GM23248 (cell line): Measurements from ENCODE around the gene RFNG. TPM values are rescaled to one million over a fixed set of nuclear protein-coding genes. Genes with fewer than 3 reads are reported as not detected.
A peak's percentile ranks its signal among the peaks of the same experiment; 100 is the strongest.

ENCODE experiments used
- DNase-seq: peaks from one replicate; pipeline ENCODE4 v3.0.0-alpha.2; 2015
- H2AFZ ChIP-seq: fragments of 200-600 bp; sonication (generic); 2 replicates; pipeline ENCODE4 v1.6.1; 2016; ENCODE audit warnings: antibody characterized with exemption
- H3F3A ChIP-seq: fragments of 200-600 bp; sonication (generic); 2 replicates; pipeline ENCODE4 v1.6.1; 2016; ENCODE audit warnings: mild to moderate bottlenecking, antibody characterized with exemption, mixed run types; ENCODE audit not compliant: insufficient read depth
- H3K27ac ChIP-seq: fragments of 200-600 bp; sonication (generic); 2 replicates; pipeline ENCODE4 v1.5.1; 2016; ENCODE audit warnings: mild to moderate bottlenecking
- H3K27me3 ChIP-seq: fragments of 200-600 bp; sonication (generic); replicated peaks from 2 replicates; pipeline ENCODE4 v1.6.1; 2016; ENCODE audit warnings: mild to moderate bottlenecking; ENCODE audit not compliant: insufficient read depth
- H3K36me3 ChIP-seq: fragments of 200-600 bp; sonication (generic); 2 replicates; pipeline ENCODE4 v1.6.1; 2016; ENCODE audit warnings: low read depth, mild to moderate bottlenecking
- H3K4me1 ChIP-seq: fragments of 200-600 bp; sonication (generic); 2 replicates; pipeline ENCODE4 v1.6.1; 2016; ENCODE audit warnings: mild to moderate bottlenecking; ENCODE audit not compliant: insufficient read depth
- H3K4me2 ChIP-seq: fragments of 200-600 bp; sonication (generic); one replicate; pipeline ENCODE4 v1.6.1; 2016; ENCODE audit warnings: mild to moderate bottlenecking; ENCODE audit not compliant: unreplicated experiment
- H3K4me3 ChIP-seq: fragments of 200-600 bp; sonication (generic); 2 replicates; pipeline ENCODE4 v1.5.1; 2016; ENCODE audit warnings: mild to moderate bottlenecking
- H3K79me2 ChIP-seq: fragments of 200-600 bp; sonication (generic); 2 replicates; pipeline ENCODE4 v1.6.1; 2016; ENCODE audit warnings: mild to moderate bottlenecking; ENCODE audit not compliant: insufficient read depth
- H3K9ac ChIP-seq: fragments of 200-600 bp; sonication (generic); 2 replicates; pipeline ENCODE4 v1.6.1; 2016; ENCODE audit warnings: mild to moderate bottlenecking
- H3K9me2 ChIP-seq: fragments of 200-600 bp; sonication (generic); 2 replicates; pipeline ENCODE4 v1.6.1; 2016; ENCODE audit warnings: mixed run types, mild to moderate bottlenecking, moderate library complexity; ENCODE audit not compliant: insufficient read depth
- H3K9me3 ChIP-seq: fragments of 200-600 bp; sonication (generic); one replicate; pipeline ENCODE4 v1.6.1; 2017; ENCODE audit warnings: low read depth
- H4K20me1 ChIP-seq: fragments of 200-600 bp; sonication (generic); 2 replicates; pipeline ENCODE4 v1.6.0; 2016; ENCODE audit not compliant: insufficient read depth
- EZH2 ChIP-seq: fragments of 200-600 bp; sonication (generic); IDR thresholded peaks from 2 replicates; pipeline ENCODE4 v1.6.1; 2018; ENCODE audit warnings: antibody characterized with exemption, mild to moderate bottlenecking; ENCODE audit not compliant: insufficient read depth, poor library complexity, severe bottlenecking
- EZH2phosphoT487 ChIP-seq: fragments of 200-600 bp; sonication (generic); IDR thresholded peaks from 2 replicates; pipeline ENCODE4 v1.6.1; 2018; ENCODE audit warnings: antibody characterized with exemption, moderate library complexity, mild to moderate bottlenecking, low read depth; ENCODE audit not compliant: insufficient read depth
- WGBS, 2 experiments: methylation state at CpG; one replicate each; pipeline ENCODE4 v1.1.6; 2015 to 2017; ENCODE audit warnings: low lambda C conversion rate in 2 of 2, low coverage in 1 of 2; ENCODE audit errors: missing lambda C conversion rate in 2 of 2; 5-methylcytosine and 5-hydroxymethylcytosine counted together
- in situ Hi-C: fragments of 300-500 bp; cut with MboI; formaldehyde crosslinking; loops from 2 replicates; pipeline ENCODE4 v1.15.0; 2020
- polyA plus RNA-seq: library from polyadenylated mRNA; unstranded; fragments of >200 nt; fragmentation: Nextera tagmentation; extraction: Ambion mirVana; gene quantifications from 2 replicates; pipeline ENCODE4 v1.2.1, GENCODE V29; 2016
- total RNA-seq: library from RNA; depleted of rRNA; stranded (reverse); fragments of >200 nt; shearing (Covaris generic); gene quantifications from 2 replicates; pipeline ENCODE4 v1.2.3, GENCODE V29; 2014

The RFNG gene
- total and polyA plus RNA-seq, 2 experiments from 2014 or later, result 11.8 to 59.8 TPM

GRCh38 chr17:82054351-82055022 lies 2.9 kb upstream of the RFNG start:
- Histone ChIP-seq H3K9me2 (no peaks in the 10 kb centered on the region), H3K4me1 (peaks cover 6% of the 10 kb centered on the region), H2AFZ (no peak overlapping the region), H3F3A (no peaks in the 10 kb centered on the region), H3K4me2 (no peak overlapping the region), H3K36me3 (no peaks in the 10 kb centered on the region), H3K79me2 (peaks cover 33% of the 10 kb centered on the region), H4K20me1 (no peaks in the 10 kb centered on the region), H3K9ac (no peak overlapping the region), H3K27ac (no peak overlapping the region), H3K27me3 (no peaks in the 10 kb centered on the region), H3K4me3 (no peak overlapping the region), H3K9me3 (no peaks in the 10 kb centered on the region)
- WGBS, 2 experiments, result 91 to 95% methylated on average over 34 to 38 of the region's 38 CpGs
- in situ Hi-C loops, result no loop called here
- no peak for DNase-seq
- TF ChIP-seq EZH2 (no peak), EZH2phosphoT487 (no peak)

GRCh38 chr17:82053556-82054263 lies 2.1 kb upstream of the RFNG start:
- DNase-seq, result no peak
- WGBS, 2 experiments, result 92 to 95% methylated on average over 28 of the region's 28 CpGs
- no peaks in the 10 kb centered on the region for H3K9me3 ChIP-seq
- H3K27ac ChIP-seq, result no peak overlapping the region
- H3K9ac ChIP-seq, result no peak overlapping the region
- no peaks in the 10 kb centered on the region for H3K9me2 ChIP-seq
- H4K20me1 ChIP-seq, result no peaks in the 10 kb centered on the region
- H3K36me3 ChIP-seq, result no peaks in the 10 kb centered on the region
- H3K27me3 ChIP-seq, result no peaks in the 10 kb centered on the region
- TF ChIP-seq EZH2 (no peak), EZH2phosphoT487 (no peak)
- no peaks in the 10 kb centered on the region for H3F3A ChIP-seq
- no peak overlapping the region for H3K4me3 ChIP-seq
- no peak overlapping the region for H3K4me2 ChIP-seq
- peaks cover 6% of the 10 kb centered on the region for H3K4me1 ChIP-seq
- in situ Hi-C loops, result no loop called here
- peaks cover 33% of the 10 kb centered on the region for H3K79me2 ChIP-seq
- no peak overlapping the region for H2AFZ ChIP-seq

- H3K36me3 ChIP-seq, result no peaks in the 10 kb centered on the region
- H3K9me3 ChIP-seq, result no peaks in the 10 kb centered on the region
- peaks cover 6% of the 10 kb centered on the region for H3K4me1 ChIP-seq
- no peaks in the 10 kb centered on the region for H3K9me2 ChIP-seq
- no peaks in the 10 kb centered on the region for H4K20me1 ChIP-seq
- H3F3A ChIP-seq, result no peaks in the 10 kb centered on the region
- peak overlapping the region; percentile 86 for H3K9ac ChIP-seq
- H3K79me2 ChIP-seq, result peaks cover 33% of the 10 kb centered on the region
- peak overlapping the region; percentile 98 for H3K4me3 ChIP-seq
- peak overlapping the region; percentile 98 for H3K4me2 ChIP-seq
- TF ChIP-seq EZH2, result no peak
- TF ChIP-seq EZH2phosphoT487, result no peak
- H3K27me3 ChIP-seq, result no peaks in the 10 kb centered on the region
- in situ Hi-C loops, result no loop called here
- no peak overlapping the region for H3K27ac ChIP-seq
- DNase-seq, result no peak
- 76 to 82% methylated on average over 17 to 19 of the region's 19 CpGs for whole genome bisulfite sequencing, 2 experiments
- no peak overlapping the region for H2AFZ ChIP-seq
These were observed 1.5 kb upstream of the RFNG start for GRCh38 chr17:82053130-82053529.

- peak overlapping the region; percentile 86 for H3K9ac ChIP-seq
- peak overlapping the region; percentile 98 for H3K4me2 ChIP-seq
- peak overlapping the region; percentile 98 for H3K4me3 ChIP-seq
- no peaks in the 10 kb centered on the region for H3K27me3 ChIP-seq
- no peaks in the 10 kb centered on the region for H4K20me1 ChIP-seq
- peaks cover 33% of the 10 kb centered on the region for H3K79me2 ChIP-seq
- H3K9me3 ChIP-seq, result no peaks in the 10 kb centered on the region
- peak; percentile 55 for DNase-seq
- 17 to 27% methylated on average over 10 to 19 of the region's 19 CpGs for WGBS, 2 experiments
- H2AFZ ChIP-seq, result no peak overlapping the region
- in situ Hi-C loops, result no loop called here
- H3F3A ChIP-seq, result no peaks in the 10 kb centered on the region
- no peak for TF ChIP-seq EZH2phosphoT487
- TF ChIP-seq EZH2, result no peak
- H3K27ac ChIP-seq, result 0 out of 2 replicates have a peak overlapping the region, but pooled peaks have one; percentile 26
- peaks cover 6% of the 10 kb centered on the region for H3K4me1 ChIP-seq
- no peaks in the 10 kb centered on the region for H3K36me3 ChIP-seq
- no peaks in the 10 kb centered on the region for H3K9me2 ChIP-seq
These were observed 1.0 kb upstream of the RFNG start for GRCh38 chr17:82052638-82053059.
